NB4 (cell line): ENCODE measurements around the gene ILDR2.

Source experiments
- CTCF ChIP-seq: IDR thresholded peaks from one replicate; pipeline ENCODE4 v1.5.1; 2012; ENCODE audit warnings: low read depth, low read length
- MYC ChIP-seq: IDR thresholded peaks from 2 replicates; pipeline ENCODE4 v1.6.1; 2011; ENCODE audit warnings: low read depth, low read length
- POLR2A ChIP-seq: IDR thresholded peaks from 2 replicates; pipeline ENCODE4 v1.6.1; 2011; ENCODE audit warnings: mild to moderate bottlenecking; ENCODE audit not compliant: insufficient read length; ENCODE audit errors: extremely low read depth

DNA sequence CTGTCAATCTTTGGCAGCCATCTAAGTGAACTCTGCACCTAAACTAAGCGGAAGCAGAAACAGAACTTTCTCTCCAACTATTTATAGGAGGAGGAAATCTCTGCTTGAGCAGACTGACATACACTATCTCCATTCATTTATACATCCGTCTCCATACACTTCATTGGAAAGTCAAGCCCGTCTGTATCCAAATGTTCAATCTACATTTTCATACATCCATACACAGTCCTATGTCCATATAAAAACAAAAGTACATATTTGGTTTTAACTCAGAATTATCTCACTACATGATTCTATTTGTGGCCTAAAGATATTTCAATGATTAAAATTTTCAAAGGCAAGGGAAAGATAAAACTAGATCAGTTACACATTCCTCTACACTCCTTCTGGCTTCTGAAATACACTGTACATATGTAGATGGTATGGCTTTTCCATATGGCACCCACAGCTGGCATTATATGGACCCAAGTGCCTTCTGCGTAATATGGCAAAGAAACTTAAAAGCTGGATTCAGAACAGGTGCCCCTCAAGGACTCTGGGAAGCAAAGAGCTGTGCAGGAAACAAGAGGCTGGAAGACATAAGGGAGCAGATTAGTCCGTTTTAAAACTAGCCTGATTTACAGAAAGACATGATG, 35.5 kb downstream of the ILDR2 start:
- TF ChIP-seq CTCF (no peak), POLR2A (no peak), MYC (no peak)
